GM21723 (cell line): ENCODE data around the gene CSRNP3.
"Not testable (repeated sequence)": the region's sequence is repeated elsewhere in the genome, so short reads cannot be mapped to it uniquely, and the experiment has no call there.

Experiments used
- ATAC-seq: cut with Tn5 transposase; IDR thresholded peaks from one replicate; pipeline ENCODE4 v1.9.1; 2021; ENCODE audit warnings: mild to moderate bottlenecking, moderate library complexity; ENCODE audit not compliant: unreplicated experiment

Gene CSRNP3

DNA sequence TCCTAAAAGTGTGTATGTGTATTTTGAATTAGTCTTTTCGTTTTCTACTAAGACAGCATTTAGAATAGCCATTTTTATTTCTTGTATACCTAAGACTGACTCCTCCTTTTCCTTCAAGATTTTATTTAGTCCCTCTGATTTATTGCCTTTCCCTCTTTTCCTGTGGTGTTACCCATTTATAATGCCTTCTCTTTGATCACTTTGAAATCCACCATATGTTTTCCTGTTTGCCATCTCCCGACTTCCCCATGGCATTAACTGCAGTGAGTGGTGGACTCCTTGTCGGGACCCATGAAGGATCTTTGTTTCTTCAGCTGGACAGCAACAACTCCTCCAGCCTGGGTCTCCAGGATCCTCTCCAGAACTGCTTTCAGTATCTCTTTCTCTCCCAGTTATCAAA, 160.7 kb downstream of the CSRNP3 start:
- no peak for ATAC-seq

DNA sequence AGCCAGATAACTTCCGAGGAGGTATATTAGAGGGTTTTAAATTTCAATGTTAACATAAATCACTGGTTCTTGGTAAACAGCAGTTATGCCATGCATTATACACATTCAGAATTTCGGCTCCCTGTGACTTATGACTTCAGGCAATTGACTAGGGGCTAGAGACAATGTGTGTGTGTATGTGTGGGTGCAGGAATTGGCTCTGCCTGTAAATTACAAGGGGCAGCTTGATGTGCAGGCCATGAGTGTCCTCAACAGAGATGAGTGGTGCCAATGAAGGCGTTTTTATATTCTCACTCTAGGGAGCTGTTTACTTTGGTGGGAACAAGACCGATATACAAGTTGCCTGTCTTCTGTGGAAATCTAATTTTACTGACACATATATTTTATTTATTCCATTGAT, 161.6 kb downstream of the CSRNP3 start:
- ATAC-seq: no peak

GRCh38 chr2:165632594-165632993, 163.1 kb downstream of the CSRNP3 start:
- ATAC-seq: no peak

- no peak for ATAC-seq
These were observed 163.9 kb downstream of the CSRNP3 start for GRCh38 chr2:165633431-165633830.

DNA sequence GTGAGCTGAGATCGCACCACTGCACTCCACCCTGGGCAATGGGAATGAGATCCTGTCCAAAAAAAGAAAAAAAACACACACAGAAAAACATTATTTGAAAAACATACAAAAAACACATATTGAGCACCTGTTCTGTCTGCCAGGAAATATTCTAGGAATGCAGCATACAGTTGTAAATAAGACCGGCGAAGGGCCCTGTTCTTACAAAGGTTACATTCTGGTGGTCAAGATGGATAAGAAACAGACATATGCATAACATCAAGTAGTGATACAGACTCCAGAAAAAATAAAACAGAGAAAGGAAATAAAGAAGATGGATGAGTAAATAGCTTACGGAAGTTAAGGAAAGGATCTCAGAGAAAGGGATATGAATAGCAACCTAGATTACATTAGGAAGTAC, 164.8 kb downstream of the CSRNP3 start:
- no peak for ATAC-seq

DNA sequence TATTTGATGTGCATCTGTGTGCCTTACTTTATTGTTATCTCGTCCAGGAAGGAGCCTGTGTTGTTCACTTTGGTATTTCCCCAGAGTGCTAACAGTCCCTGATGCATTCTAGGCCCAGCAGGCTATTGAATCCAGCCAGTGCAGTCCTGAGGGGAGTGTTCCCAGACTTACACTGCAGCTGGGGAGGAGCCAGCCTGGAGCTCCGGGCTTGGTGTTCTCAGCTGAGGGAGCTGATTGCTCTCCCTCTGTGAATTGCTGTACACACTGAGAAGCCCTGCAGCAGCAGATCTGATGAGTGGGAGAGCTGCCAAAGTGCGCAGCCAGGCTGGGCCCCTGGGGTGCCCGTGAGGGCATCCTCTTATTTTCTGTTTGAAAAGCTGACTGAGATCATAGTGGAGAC, 165.4 kb downstream of the CSRNP3 start:
- no peak for ATAC-seq

DNA sequence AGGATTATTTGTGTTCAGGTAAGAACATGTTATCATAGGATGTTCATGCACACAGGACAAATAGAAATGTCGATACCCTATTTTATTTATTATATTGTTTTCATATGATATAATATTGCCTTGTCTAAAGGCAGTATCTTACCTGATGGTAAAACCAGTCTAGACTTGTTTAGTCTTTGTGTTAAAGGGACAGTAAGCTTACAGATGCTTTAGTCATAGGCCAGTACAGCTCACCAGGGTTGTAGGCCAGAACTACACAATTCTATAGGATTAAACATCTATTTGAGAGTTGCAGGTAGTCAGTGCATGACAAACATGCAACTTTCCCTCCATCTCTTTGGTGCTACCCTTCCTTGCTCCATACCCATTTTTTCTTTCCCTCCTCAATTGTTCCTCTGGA, 166.0 kb downstream of the CSRNP3 start:
- no peak for ATAC-seq

DNA sequence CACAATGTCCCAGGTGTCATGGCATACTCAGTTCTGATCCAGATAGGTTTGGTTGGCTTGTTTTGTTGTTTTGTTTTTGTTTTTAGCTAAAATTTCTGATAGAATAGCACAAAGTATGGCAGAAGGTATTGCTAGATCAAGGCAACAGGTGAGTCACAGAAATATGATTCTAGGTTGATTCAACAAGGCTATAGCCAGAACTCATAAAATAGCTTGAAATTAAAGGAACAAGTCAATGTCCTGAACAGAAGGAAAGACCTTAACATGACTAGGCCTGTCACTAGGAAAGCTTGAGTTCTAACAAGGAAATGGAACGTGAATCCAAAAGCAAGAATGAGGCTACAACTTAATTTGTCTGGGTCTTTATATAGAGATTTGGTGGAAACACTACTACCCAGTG, 167.5 kb downstream of the CSRNP3 start:
- no peak for ATAC-seq

DNA sequence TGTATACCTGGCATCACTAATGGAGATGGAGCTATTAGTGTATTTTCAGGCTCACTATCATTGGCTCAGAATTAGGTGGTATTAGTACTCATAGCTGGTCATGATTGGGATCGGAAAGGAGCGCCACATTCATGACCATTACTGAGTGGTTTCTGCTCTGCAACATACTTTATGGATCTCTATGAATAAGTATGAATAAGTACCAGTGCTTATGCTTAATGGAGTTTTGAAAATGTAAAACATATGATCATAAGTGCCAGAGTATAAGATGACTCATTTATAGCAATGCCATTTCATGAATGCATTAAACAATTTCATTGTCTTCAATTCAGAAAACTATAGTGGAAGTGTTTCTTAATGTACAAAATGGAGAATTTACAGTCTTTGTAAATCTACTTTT, 167.9 kb downstream of the CSRNP3 start:
- no peak for ATAC-seq

DNA sequence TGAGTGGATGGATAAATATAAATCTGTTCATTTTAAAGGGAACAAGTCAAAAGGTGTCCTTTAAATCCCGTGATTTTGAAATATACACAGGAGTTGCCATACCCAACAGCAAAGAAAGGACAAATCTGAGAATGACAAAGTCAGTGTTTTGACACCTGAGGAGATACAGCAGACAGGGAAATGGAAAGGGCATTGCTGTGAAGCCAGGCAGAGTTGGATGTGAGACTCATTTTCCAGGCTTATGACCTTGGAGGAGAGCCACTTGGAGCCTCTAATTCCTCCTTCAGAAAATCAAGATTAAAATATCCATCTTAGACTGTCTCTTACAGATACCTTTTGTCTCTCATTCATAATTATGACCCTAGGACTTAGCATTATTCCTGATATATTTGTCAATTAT, 170.0 kb downstream of the CSRNP3 start:
- no peak for ATAC-seq

GRCh38 chr2:165640247-165640929, 170.9 kb downstream of the CSRNP3 start:
- ATAC-seq: no peak

- no peak for ATAC-seq
These were observed 176.7 kb downstream of the CSRNP3 start for GRCh38 chr2:165645930-165646831.

DNA sequence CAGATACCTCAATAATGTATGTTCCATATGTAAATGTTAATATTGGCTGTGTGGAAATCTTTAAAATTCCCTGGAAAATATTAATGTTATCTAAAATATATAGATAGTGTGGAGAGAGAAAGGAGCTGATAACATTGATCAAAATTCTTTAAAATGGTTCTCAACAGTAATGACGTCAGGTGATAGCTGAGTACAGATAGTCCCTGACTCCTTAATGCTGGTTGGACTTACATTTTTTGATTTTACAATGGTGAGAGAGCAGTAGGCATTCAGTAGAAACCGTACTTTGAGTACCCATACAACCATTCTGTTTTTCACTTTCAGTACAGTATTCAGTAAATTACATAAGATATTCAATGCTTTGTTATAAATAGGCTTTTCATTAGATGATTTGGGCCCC, 177.9 kb downstream of the CSRNP3 start:
- ATAC-seq: no peak

- ATAC-seq: no peak
These were observed 179.3 kb downstream of the CSRNP3 start for GRCh38 chr2:165648801-165649200.

GRCh38 chr2:165651233-165651632, 181.7 kb downstream of the CSRNP3 start:
- no peak for ATAC-seq

DNA sequence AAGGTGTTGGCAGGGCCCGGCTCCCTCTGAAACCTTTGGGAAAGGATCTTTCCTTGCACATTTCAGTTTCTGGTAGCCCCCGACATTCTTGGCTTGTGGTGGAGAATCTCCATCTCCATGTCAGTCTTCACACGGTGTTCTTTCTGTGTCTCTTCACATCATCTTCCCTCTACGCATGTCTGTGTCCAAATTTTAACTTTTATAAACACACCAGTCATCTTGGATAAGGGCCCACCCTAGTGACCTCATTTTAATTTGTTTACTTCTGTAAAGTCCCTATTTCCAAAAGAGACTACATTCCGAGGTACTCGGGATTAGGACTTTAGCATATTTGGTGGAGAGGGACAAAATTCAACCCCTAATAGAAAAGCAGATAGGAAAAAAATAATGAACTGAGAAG, 186.2 kb downstream of the CSRNP3 start:
- ATAC-seq: no peak

DNA sequence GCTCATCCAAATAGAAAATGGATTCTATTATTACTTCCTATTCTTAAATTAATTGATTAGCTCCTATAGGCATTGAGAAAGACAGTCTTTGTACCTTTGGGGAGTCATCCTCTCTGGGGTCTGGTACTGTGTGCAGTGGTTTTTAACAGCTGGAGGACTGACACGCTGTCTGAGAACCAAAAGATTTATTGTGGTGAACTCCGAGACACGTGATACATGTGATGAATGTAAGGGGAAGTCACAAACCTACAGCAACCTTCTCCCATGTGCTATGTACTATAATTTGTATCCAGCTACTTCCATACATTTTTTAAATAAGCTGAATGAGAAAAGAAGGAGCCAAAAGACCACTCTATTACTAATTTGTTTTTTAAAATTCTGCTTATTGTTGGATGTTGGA, 190.9 kb downstream of the CSRNP3 start:
- ATAC-seq: peak; percentile 83

GRCh38 chr2:165662720-165663119, 193.2 kb downstream of the CSRNP3 start:
- no peak for ATAC-seq

DNA sequence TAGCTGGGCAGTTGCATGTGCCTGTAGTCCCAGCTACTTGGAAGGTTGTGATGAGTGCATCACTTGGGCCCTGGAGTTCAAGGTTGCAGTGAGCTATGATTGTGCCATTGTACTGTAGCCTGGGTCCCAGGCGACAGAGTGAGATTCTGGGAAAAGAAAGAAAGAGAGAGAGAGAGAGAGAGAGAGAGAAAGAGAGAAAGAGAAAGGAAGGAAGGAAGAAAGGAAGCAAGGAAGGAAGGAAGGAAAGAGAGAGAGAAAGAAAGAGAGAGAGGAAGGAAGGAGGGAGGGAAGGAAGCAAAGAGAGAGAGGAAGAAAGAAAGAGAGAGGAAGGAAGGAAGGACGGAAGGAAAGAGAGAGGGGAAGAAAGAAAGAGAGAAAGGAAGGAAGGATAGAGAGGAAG, 196.1 kb downstream of the CSRNP3 start:
- ATAC-seq: no peak

DNA sequence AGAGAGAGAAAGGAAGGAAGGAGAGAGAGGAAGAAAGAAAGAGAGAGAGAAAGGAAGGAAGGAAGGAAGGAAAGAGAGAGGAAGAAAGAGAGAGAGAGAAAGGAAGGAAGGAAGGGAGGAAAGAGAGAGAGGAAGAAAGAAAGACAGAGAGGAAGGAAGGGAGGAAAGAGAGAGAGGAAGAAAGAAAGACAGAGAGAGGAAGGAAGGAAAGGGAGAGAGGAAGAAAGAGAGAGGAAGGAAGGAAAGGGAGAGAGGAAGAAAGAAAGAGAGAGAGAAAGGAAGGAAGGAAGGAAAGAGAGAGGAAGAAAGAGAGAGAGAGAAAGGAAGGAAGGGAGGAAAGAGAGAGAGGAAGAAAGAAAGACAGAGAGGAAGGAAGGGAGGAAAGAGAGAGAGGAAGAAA, 196.6 kb downstream of the CSRNP3 start:
- ATAC-seq: not testable (repeated sequence)

- no peak for ATAC-seq
These were observed 197.1 kb downstream of the CSRNP3 start for GRCh38 chr2:165666605-165667004.

DNA sequence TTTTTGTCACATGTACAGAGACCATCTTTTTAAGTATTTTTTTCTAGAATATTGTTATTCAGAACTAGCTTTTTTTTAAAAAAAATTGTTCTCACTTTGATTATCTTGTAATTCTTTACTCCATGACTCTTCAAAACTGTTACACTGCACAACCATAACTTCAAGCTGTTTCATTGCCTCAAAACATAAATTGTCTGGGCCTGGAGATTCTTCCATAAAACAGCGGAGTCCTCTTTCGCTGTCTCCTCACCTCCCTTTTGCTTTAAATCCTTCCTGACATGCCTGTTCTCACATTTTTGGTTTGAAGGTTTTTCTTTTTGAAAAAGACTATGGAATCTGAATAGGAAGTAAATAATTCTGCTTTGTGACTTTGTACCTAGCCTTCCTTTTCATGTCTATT, 197.9 kb downstream of the CSRNP3 start:
- ATAC-seq: no peak
